Superior temporal gyrus (tissue), 1 donor: Measurements from ENCODE around the gene SEMA6A.
"Not testable (repeated sequence)": the region's sequence is repeated elsewhere in the genome, so short reads cannot be mapped to it uniquely, and the experiment has no call there.

ENCODE experiments used
- DNase-seq: peaks from one replicate; pipeline ENCODE4 v3.0.0-alpha.2; 2016; ENCODE audit errors: extremely low spot score

The SEMA6A gene

GRCh38 chr5:116524051-116524904 is 50.3 kb downstream of the SEMA6A start:
- no peak for DNase-seq

DNA sequence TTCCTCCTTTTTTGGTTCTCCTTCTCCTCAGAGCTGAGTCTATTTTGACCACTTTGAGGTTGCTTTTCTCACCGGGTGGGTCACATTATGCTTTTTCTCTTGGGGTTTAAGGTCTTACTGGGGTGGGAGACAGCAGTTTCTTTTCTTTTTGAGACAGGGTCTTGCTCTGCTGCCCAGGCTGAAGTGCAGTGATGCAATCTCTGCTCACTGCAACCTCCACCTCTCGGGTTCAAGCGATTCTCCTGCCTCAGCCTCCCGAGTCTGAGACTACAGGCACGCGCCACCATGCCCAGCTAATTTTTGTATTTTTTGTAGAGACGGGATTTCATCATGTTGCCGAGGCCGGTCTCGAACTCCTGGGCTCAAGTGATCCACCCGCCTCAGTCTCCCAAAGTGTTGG is 51.4 kb downstream of the SEMA6A start:
- not testable (repeated sequence) for DNase-seq

GRCh38 chr5:116522356-116523136 is 52.1 kb downstream of the SEMA6A start:
- no peak for DNase-seq

DNA sequence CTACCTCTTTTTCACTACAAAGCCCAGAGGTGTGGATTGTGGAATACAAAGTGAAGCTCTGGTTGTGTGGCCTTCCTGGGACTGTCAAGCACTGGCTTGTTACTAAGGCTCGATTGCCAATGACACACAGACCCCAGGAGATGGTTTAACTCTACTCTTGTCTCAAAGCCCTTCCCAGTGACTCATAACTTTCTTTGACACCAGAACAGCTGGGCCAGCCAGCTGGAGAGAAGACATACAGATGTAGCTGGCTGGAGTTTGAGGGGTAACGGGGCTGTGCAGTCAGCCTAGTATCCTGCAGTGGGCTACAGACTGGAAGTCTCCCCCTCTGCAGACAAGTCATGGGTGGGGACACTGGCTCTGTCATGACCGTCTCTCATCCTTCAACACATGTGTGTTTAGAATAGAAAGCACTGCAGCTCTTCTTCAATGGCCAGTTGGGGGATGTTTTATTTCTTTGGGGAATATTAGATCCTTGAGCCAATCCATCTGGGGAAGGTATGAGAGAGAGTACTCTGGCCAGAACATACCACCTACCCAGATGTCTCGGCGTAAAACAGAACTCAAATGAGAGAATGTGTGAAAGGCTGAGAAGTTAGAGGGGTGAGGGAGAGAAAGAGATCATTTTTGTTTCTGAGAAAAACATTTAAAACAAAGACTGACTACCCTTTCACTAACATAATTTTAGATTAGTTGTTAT is 53.3 kb downstream of the SEMA6A start:
- no peak for DNase-seq

DNA sequence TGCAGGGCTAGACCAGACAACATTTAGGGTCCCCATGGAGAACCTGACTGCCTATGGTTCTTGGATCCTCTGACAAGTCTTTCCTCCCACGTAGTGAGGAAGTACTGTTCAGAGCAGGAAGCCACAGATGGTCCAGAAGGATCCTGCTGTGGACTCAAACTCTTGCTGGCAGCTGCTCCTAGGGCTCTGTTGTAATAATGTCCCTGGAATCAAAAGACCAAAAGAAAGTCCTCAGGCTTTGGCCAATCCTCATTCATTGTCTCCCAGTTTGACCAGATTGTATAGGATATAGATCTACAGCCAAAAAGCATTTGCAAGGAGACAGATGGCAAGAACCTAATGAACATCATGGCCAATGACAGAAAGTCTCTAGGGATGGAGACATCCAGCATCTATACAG is 53.9 kb downstream of the SEMA6A start:
- no peak for DNase-seq

GRCh38 chr5:116518423-116518822 is 56.2 kb downstream of the SEMA6A start:
- DNase-seq = no peak

- no peak for DNase-seq
These were observed 57.1 kb downstream of the SEMA6A start for GRCh38 chr5:116517488-116517887.

DNA sequence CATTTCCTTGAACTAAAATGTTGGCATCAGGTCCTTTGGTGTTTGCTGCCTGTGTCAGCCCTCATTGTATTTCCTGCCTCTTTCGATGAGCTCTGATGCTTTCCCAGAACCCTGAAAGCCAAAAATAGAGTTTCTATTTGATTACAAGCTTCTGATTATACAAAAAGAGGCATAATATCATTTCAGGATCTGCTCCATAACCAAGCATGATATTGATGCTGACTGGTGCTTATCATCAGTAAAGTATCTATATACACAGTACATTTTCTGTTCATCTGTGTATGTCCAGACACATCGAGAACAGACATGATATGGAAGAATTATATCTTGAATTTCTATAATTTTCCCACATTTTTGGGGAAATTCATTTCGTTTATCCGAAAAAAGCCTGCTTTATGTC is 58.6 kb downstream of the SEMA6A start:
- no peak for DNase-seq

DNA sequence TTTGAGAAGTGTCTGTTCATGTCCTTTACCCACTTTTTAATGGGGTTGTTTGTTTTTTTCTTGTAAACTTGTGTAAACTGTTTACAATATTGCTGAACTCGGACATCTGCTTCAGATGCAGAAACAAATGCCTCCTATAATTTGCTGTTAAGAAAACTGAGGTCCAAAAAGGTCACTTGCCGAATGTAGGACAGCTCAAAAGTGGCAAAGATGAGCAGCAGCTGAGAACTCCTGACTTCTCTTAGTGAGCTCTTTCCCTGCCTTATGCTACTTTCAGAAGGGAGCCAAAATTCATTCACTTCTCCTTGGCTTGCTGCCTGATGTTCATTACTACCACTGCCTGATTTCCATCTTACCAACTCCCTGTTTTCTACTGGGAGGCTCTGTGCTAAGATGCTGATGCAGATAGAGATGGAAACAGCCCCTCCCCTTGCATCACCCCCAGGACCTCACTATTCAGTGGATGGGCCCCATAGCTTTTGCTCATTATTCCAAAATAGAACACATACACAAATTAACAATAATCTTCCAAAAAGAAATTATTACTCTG is 60.1 kb downstream of the SEMA6A start:
- no peak for DNase-seq

GRCh38 chr5:116510517-116510916 is 64.1 kb downstream of the SEMA6A start:
- DNase-seq = no peak

GRCh38 chr5:116509483-116510244 is 65.0 kb downstream of the SEMA6A start:
- DNase-seq = no peak

DNA sequence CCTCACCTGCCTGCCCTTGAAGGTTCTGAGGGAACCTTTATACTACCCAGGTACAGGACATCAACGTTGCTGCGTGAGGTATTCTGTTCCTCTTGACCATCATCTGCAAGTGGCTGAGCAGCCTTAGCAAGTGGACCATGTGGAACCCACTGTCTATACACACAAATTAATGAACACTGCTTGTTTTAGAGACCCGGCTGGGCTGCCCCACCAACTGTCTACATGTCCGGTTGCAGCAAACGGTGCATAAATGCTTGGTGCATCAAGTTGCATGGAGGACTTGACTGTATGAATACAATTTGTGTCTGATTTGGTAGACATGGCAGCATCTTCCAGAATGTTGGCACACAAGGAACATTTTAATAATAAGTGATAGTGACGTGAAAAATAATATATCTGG is 65.8 kb downstream of the SEMA6A start:
- DNase-seq = no peak

DNA sequence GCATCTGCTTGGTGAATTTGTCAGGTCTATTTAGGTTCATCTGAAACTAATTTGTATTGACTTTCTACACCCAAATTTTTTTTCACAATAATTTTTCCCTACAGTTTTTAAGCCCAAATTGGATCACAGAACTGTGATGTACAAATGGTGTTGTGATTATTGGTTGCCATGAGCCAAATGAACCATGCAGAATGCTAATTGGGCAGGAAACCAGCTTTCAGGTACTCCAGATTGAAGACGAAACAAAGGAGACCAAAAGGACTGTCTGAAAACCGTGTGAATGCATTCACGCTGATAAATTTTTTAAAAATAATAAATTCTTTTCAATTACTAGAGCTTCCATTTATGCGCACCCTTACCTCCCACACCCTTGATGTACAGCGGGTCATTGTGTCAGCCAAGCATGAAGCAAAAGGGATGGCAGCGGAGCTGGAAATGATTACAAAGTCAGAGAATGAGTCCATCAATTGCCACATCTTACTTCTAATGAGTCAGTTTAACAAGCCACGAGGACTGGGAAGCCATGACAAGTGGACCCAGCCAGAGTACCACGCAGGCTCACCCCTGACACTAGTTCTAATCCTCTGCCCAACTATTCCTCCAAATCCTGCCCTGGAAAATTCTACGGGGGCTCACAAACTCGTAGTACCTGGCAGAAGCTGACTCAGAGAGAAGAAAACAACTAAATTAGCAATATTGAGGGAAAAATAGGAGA is 66.5 kb downstream of the SEMA6A start:
- no peak for DNase-seq

GRCh38 chr5:116507051-116507537 is 67.5 kb downstream of the SEMA6A start:
- no peak for DNase-seq

GRCh38 chr5:116506488-116506887 is 68.1 kb downstream of the SEMA6A start:
- no peak for DNase-seq

GRCh38 chr5:116504593-116505166 is 69.9 kb downstream of the SEMA6A start:
- DNase-seq = no peak

DNA sequence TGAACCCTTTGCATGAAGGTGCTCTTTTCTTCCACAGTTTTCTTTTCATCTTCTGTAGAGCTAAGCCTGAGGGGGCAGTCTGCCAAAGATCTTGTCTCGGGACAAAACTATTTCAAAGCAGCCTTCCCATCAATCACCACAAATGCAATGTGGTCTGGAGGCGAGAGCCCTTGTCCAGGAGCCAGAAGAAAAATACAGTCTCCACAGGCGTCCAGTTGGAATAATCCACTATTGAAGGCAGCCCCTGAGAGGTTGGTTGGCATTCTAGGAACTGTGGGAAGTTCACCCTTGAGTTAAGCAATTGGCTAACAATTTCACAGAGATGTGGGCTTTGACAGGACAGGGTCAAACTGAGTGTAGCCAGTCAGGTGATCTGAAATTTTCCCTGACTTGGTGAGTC is 72.0 kb downstream of the SEMA6A start:
- no peak for DNase-seq

- DNase-seq = no peak
These were observed 72.5 kb downstream of the SEMA6A start for GRCh38 chr5:116502138-116502537.

GRCh38 chr5:116498503-116499048 is 76.0 kb downstream of the SEMA6A start:
- no peak for DNase-seq

- peak; percentile 64 for DNase-seq
These were observed 77.0 kb downstream of the SEMA6A start for GRCh38 chr5:116497631-116498030.
